Sciatic nerve (tissue), 2 donors: ENCODE measurements around the gene ERBB4. TPM values are rescaled to one million over a fixed set of nuclear protein-coding genes. Genes with fewer than 3 reads are reported as not detected.

Experiments used
- ATAC-seq: fragments of 200-7000 bp; cut with Tn5 transposase; one replicate; pipeline ENCODE4 v1.9.1; 2020; ENCODE audit warnings: mild to moderate bottlenecking, moderate library complexity
- DNase-seq: peaks from one replicate; pipeline ENCODE4 v3.0.0-alpha.2; 2020; ENCODE audit warnings: low spot score
- intact Hi-C: fragments of 100-400 bp; cut with DNase I; formaldehyde crosslinking; loops from one replicate; pipeline ENCODE4 v1.14.2; 2022
- total RNA-seq: library from RNA; stranded (reverse); fragmentation: NEBNext Ultra II Directional; extraction: Animal tissue kit (Norgen Biotek cat#: 25700); gene quantifications from one replicate; pipeline ENCODE4 v1.2.1, GENCODE V29; 2021
- donor health status: DM: no; HTN: no; CAD: no.
- donor health status: DM: no; HTN: no; CAD: no.

Gene ERBB4
- total RNA-seq, 1 donor from 2014 or later = 19.7 TPM

GRCh38 chr2:212066546-212066945 is 472.1 kb downstream of the ERBB4 start:
- intact Hi-C loops = no loop called here
- no peak for ATAC-seq

GRCh38 chr2:212064318-212064717 is 474.3 kb downstream of the ERBB4 start:
- ATAC-seq = no peak
- DNase-seq = no peak
- intact Hi-C loops = no loop called here

More at GRCh38 chr2:212066546-212066945, 472.1 kb downstream of the ERBB4 start:
- no peak for DNase-seq

- intact Hi-C loops = no loop called here
- ATAC-seq (no peak), DNase-seq (no peak)
Measured at GRCh38 chr2:212052412-212053159, 486.0 kb downstream of the ERBB4 start.

- no peak for ATAC-seq
Measured at GRCh38 chr2:212050871-212051270, 487.7 kb downstream of the ERBB4 start.

GRCh38 chr2:212042562-212042961 is 496.0 kb downstream of the ERBB4 start:
- DNase-seq = no peak
- intact Hi-C loops = no loop called here
- no peak for ATAC-seq

More at GRCh38 chr2:212050871-212051270, 487.7 kb downstream of the ERBB4 start:
- no peak for DNase-seq
- intact Hi-C loops = no loop called here

GRCh38 chr2:212037062-212037461 is 501.5 kb downstream of the ERBB4 start:
- ATAC-seq (no peak), DNase-seq (no peak)
- intact Hi-C loops = no loop called here

- ATAC-seq (no peak), DNase-seq (no peak)
- intact Hi-C loops = no loop called here
Measured at GRCh38 chr2:212034841-212035585, 503.6 kb downstream of the ERBB4 start.

- DNase-seq (no peak), ATAC-seq (no peak)
- intact Hi-C loops = no loop called here
Measured at GRCh38 chr2:212033888-212034287, 504.7 kb downstream of the ERBB4 start.

- intact Hi-C loops = no loop called here
- ATAC-seq (no peak), DNase-seq (no peak)
Measured at GRCh38 chr2:212032536-212033219, 505.9 kb downstream of the ERBB4 start.

- intact Hi-C loops = no loop called here
- DNase-seq (no peak), ATAC-seq (no peak)
Measured at GRCh38 chr2:212032032-212032431, 506.6 kb downstream of the ERBB4 start.

GRCh38 chr2:212030709-212031108 is 507.9 kb downstream of the ERBB4 start:
- no peak for ATAC-seq
- no peak for DNase-seq
- intact Hi-C loops = no loop called here

- intact Hi-C loops = no loop called here
- no peak for ATAC-seq
Measured at GRCh38 chr2:212028798-212029394, 509.7 kb downstream of the ERBB4 start.

GRCh38 chr2:212027681-212028628 is 510.6 kb downstream of the ERBB4 start:
- ATAC-seq = no peak
- intact Hi-C loops = no loop called here
- no peak for DNase-seq

More at GRCh38 chr2:212028798-212029394, 509.7 kb downstream of the ERBB4 start:
- DNase-seq = no peak

GRCh38 chr2:212024040-212024439 is 514.6 kb downstream of the ERBB4 start:
- DNase-seq = no peak
- intact Hi-C loops = no loop called here
- ATAC-seq = no peak

- DNase-seq (no peak), ATAC-seq (no peak)
- intact Hi-C loops = no loop called here
Measured at GRCh38 chr2:212022966-212023365, 515.6 kb downstream of the ERBB4 start.

- no peak for ATAC-seq
- no peak for DNase-seq
- intact Hi-C loops = no loop called here
Measured at GRCh38 chr2:212021947-212022346, 516.7 kb downstream of the ERBB4 start.

GRCh38 chr2:212015588-212015987 is 523.0 kb downstream of the ERBB4 start:
- intact Hi-C loops = no loop called here
- ATAC-seq = no peak

GRCh38 chr2:212013626-212014025 is 525.0 kb downstream of the ERBB4 start:
- intact Hi-C loops = no loop called here
- ATAC-seq (no peak), DNase-seq (no peak)

More at GRCh38 chr2:212015588-212015987, 523.0 kb downstream of the ERBB4 start:
- no peak for DNase-seq
